OCI-LY7 (cell line): ENCODE results near the gene ZDHHC8. TPM values are rescaled to one million over a fixed set of nuclear protein-coding genes. Genes with fewer than 3 reads are reported as not detected.

Experiments used
- BruUV-seq: library from RNA; stranded (reverse); fragments of 400-500 nt; replicated peaks from 2 replicates; lab custom pipeline; 2021; lab: Mats Ljungman, UMichigan
- CTCF ChIA-PET: fragments of 300-600 bp; sonication (Branson Sonifier 250); formaldehyde crosslinking; loops from one replicate; lab custom pipeline; 2022; ENCODE audit warnings: antibody characterized with exemption; ENCODE audit not compliant: unreplicated experiment; lab: Charles Lee
- POLR2A ChIA-PET: fragments of 300-600 bp; sonication (Branson Sonifier 250); formaldehyde crosslinking; loops from one replicate; lab custom pipeline; 2022; ENCODE audit warnings: antibody characterized with exemption; lab: Charles Lee
- DNase-seq: peaks from one replicate; pipeline ENCODE4 v3.0.0-alpha.2; 2015; ENCODE audit warnings: low spot score
- H2AFZ ChIP-seq: fragments of 200-600 bp; sonication (generic), shearing (Covaris generic); 2 replicates; pipeline ENCODE4 v1.6.1; 2014; ENCODE audit warnings: mild to moderate bottlenecking, antibody characterized with exemption, low read length, moderate library complexity
- H3K27ac ChIP-seq: fragments of 200-600 bp; sonication (generic); 2 replicates; pipeline ENCODE4 v1.5.1; 2014; ENCODE audit warnings: mixed run types, low read depth, mild to moderate bottlenecking, moderate library complexity, low read length, inconsistent platforms; ENCODE audit not compliant: poor library complexity, severe bottlenecking
- H3K36me3 ChIP-seq: fragments of 200-600 bp; sonication (generic); 2 replicates; pipeline ENCODE4 v1.6.1; 2014; ENCODE audit warnings: mild to moderate bottlenecking, antibody characterized with exemption, low read length, moderate library complexity, mixed read lengths; ENCODE audit not compliant: insufficient read depth
- H3K4me1 ChIP-seq: fragments of 200-600 bp; sonication (generic); 2 replicates; pipeline ENCODE4 v1.5.1; 2014; ENCODE audit warnings: mild to moderate bottlenecking, low read length; ENCODE audit not compliant: insufficient read depth, poor library complexity, severe bottlenecking
- H3K4me2 ChIP-seq: fragments of 200-600 bp; sonication (generic); 2 replicates; pipeline ENCODE4 v1.6.1; 2014; ENCODE audit warnings: mild to moderate bottlenecking, low read length
- H3K4me3 ChIP-seq: fragments of 200-600 bp; sonication (generic); 2 replicates; pipeline ENCODE4 v1.5.1; 2014; ENCODE audit warnings: mild to moderate bottlenecking, low read depth, low read length; ENCODE audit not compliant: poor library complexity, severe bottlenecking
- H3K79me2 ChIP-seq: fragments of 200-600 bp; sonication (generic); 2 replicates; pipeline ENCODE4 v1.6.1; 2016; ENCODE audit warnings: low read depth, mild to moderate bottlenecking, low read length, moderate library complexity, mixed read lengths; ENCODE audit not compliant: insufficient read depth
- H3K9me2 ChIP-seq: fragments of 200-600 bp; sonication (generic); 2 replicates; pipeline ENCODE4 v1.6.1; 2016; ENCODE audit warnings: mild to moderate bottlenecking, low read length, mixed read lengths; ENCODE audit not compliant: insufficient read depth
- H3K9me3 ChIP-seq: fragments of 200-600 bp; sonication (generic); 2 replicates; pipeline ENCODE4 v1.6.1; 2014; ENCODE audit warnings: mild to moderate bottlenecking, mixed run types, low read length, mixed read lengths
- H4K20me1 ChIP-seq: fragments of 200-600 bp; sonication (generic); 2 replicates; pipeline ENCODE4 v1.6.1; 2014; ENCODE audit warnings: mild to moderate bottlenecking, antibody characterized with exemption, low read length, moderate library complexity, mixed read lengths; ENCODE audit not compliant: insufficient read depth
- CTCF ChIP-seq: fragments of 200-600 bp; sonication (generic); conservative IDR thresholded peaks from 2 replicates; pipeline ENCODE4 v1.5.1; 2014; ENCODE audit warnings: mild to moderate bottlenecking, antibody characterized with exemption, low read length, moderate library complexity, mixed read lengths
- EZH2phosphoT487 ChIP-seq: fragments of 200-600 bp; sonication (generic); IDR thresholded peaks from 2 replicates; pipeline ENCODE4 v1.6.1; 2018; ENCODE audit warnings: low read depth, borderline replicate concordance, mild to moderate bottlenecking, mixed run types, antibody characterized with exemption, low read length, moderate library complexity, mixed read lengths
- intact Hi-C: fragments of 100-400 bp; cut with micrococcal nuclease; formaldehyde crosslinking; loops from one replicate; pipeline ENCODE4 v1.10.0; 2022; ENCODE audit not compliant: unreplicated experiment
- total RNA-seq, 2 experiments: library from RNA; depleted of rRNA in 1 of 2; stranded (reverse); fragments of >200 nt in 1 of 2; shearing (Covaris generic) in 1 of 2; gene quantifications; 2 replicates each; pipeline ENCODE4 v1.2.3, GENCODE V29; 2014 to 2022

ZDHHC8 gene
- total RNA-seq, 2 experiments from 2014 or later: 2.3 to 16.7 TPM

DNA sequence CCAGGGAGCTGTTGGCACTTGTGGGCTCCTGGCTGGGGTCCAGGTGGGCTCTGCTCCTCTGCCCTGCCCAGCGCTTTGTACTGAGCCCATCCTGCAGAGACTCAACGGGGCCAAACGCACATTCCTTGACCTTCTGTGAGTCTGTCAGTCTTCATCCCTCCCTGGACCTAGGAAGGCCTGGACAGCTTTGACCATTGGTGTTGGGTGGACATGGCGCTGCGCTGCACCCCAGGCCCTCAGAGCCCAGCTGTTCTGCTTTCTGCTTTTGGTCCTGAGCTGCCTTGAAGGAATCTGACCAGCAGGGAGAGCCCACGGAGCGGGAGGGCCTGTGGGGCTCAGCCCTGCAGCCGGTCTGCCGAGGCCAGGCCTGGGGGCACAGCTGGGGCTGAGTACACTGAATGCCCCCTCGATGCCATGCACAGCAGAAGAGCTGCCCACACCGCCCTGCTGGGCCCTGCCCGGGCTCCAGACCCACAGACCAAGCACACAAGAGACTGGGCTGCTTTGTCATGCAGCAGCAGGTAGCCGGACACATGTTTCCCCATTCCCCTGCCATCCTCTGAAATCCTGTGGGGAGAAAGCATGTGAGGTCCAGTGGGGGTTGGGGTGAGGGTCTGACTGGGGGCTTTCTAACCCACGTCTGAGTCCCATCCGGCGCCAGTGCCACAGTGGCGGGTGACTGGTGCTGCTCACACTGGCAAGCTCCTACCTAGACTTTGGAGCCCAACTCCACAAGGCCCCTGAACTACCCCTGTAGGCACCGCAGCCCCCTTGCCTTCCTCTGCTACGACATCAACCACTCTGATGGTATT is 43.4 kb downstream of the ZDHHC8 start:
- TF ChIP-seq CTCF (no peak), EZH2phosphoT487 (no peak)
- no peaks in the 10 kb centered on the region for H3K36me3 ChIP-seq
- ChIA-PET POLR2A (no interaction called here), CTCF (no interaction called here)
- H3K4me2 ChIP-seq: no peak overlapping the region
- no peaks in the 10 kb centered on the region for H3K9me3 ChIP-seq
- no peaks in the 10 kb centered on the region for H3K9me2 ChIP-seq
- intact Hi-C loops: no loop called here
- no peaks in the 10 kb centered on the region for H3K4me1 ChIP-seq
- no peak for DNase-seq
- H3K4me3 ChIP-seq: no peak overlapping the region
- no peak overlapping the region for H2AFZ ChIP-seq
- H3K27ac ChIP-seq: no peak overlapping the region
- no TSS peak for BruUV-seq
- H4K20me1 ChIP-seq: no peaks in the 10 kb centered on the region
- no peaks in the 10 kb centered on the region for H3K79me2 ChIP-seq

DNA sequence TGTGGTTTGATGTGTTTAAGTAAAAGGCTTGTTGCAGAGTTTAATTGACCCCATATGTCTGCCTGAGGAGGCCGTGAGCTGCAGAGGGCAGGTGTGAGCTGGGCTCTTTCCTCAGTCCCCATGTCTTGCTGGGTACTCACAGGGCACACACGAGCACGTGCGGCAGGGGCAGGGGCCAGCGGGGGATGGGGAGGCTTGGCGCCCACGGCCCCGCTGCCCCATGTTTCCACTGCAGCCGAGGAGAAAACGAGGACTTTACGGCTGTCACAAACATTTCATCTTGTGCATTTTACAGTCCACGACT is 43.9 kb downstream of the ZDHHC8 start:
- Histone ChIP-seq H3K9me2 (no peaks in the 10 kb centered on the region), H3K27ac (no peak overlapping the region), H3K4me2 (no peak overlapping the region), H3K36me3 (no peaks in the 10 kb centered on the region), H4K20me1 (no peaks in the 10 kb centered on the region), H3K79me2 (no peaks in the 10 kb centered on the region), H3K4me3 (no peak overlapping the region), H3K9me3 (no peaks in the 10 kb centered on the region), H3K4me1 (no peaks in the 10 kb centered on the region), H2AFZ (no peak overlapping the region)
- BruUV-seq: no TSS peak
- DNase-seq: no peak
- intact Hi-C loops: no loop called here
- CTCF ChIA-PET: no interaction called here
- TF ChIP-seq CTCF: no peak
- TF ChIP-seq EZH2phosphoT487: no peak
- POLR2A ChIA-PET: no interaction called here

DNA sequence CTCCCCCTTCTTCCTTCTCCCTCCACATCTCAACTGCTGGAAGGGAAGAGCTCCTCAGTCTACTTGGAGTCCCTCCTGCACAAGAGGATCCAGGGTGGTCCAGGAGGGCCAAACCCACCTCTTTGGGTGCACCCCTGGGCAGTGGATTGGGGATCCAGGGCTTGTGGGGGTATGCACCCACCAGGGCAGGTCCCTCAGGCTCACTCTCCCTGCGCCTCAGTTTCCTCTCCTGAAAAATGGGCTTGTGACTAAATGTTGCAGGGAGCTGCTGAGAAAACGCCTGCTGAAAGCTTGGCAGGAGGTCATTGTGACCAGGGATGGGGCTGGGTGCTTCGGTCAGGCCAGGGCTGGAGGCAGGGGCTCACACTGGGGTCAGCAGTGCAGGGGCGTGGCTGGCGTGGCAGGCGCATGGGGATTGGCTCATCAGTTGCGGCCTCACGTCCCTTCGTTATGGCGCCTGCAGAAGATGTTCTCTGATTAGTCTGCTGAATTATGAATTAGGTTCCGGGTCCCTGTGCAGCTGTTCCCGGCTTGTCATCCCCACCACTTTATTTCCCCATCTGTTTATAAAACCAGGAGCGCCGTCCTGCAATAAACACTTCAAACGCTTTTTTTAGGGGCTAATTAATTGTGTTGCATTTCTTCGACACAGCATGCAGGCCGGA is 44.9 kb downstream of the ZDHHC8 start:
- ChIA-PET CTCF (no interaction called here), POLR2A (no interaction called here)
- intact Hi-C loops: no loop called here
- no peaks in the 10 kb centered on the region for H3K9me3 ChIP-seq
- no peaks in the 10 kb centered on the region for H3K79me2 ChIP-seq
- DNase-seq: no peak
- no peaks in the 10 kb centered on the region for H3K9me2 ChIP-seq
- BruUV-seq: no TSS peak
- H3K4me3 ChIP-seq: no peak overlapping the region
- TF ChIP-seq EZH2phosphoT487 (no peak), CTCF (no peak)
- H3K36me3 ChIP-seq: no peaks in the 10 kb centered on the region
- no peak overlapping the region for H3K27ac ChIP-seq
- H3K4me2 ChIP-seq: no peak overlapping the region
- H4K20me1 ChIP-seq: no peaks in the 10 kb centered on the region
- no peaks in the 10 kb centered on the region for H3K4me1 ChIP-seq
- no peak overlapping the region for H2AFZ ChIP-seq
